ENCODE measurements around the gene NCOA3. TPM values are rescaled to one million over a fixed set of nuclear protein-coding genes. Genes with fewer than 3 reads are reported as not detected.

Gene NCOA3
- total RNA-seq, 1 donor from 2014 or later: 42.8 TPM

- TF ChIP-seq CTCF (IDR thresholded peaks at IDR 0.05; ENCODE audit: unreplicated experiment): no peak
- Mint-ChIP-seq H3K27me3 (peaks cover 3% of the 10 kb centered on the region), H3K9me3 (ENCODE audit: low read depth) (no peaks in the 10 kb centered on the region), H3K4me3 (ENCODE audit: low read depth) (no peak overlapping the region), H3K36me3 (ENCODE audit: insufficient read depth) (no peaks in the 10 kb centered on the region), H3K27ac (no peak overlapping the region), H3K4me1 (ENCODE audit: low read depth) (peaks cover 11% of the 10 kb centered on the region)
- DNase-seq (ENCODE audit: low spot score, unreplicated experiment): no peak
Measured at GRCh38 chr20:47484303-47484702, 17.4 kb upstream of the NCOA3 start.

- no peak overlapping the region for H3K4me3 Mint-ChIP-seq (ENCODE audit: low read depth)
- TF ChIP-seq CTCF (IDR thresholded peaks at IDR 0.05; ENCODE audit: unreplicated experiment): no peak
- no peak for DNase-seq (ENCODE audit: low spot score, unreplicated experiment)
- peak overlapping the region; percentile 73 for H3K27ac Mint-ChIP-seq
- peaks cover 7% of the 10 kb centered on the region for H3K4me1 Mint-ChIP-seq (ENCODE audit: low read depth)
- H3K9me3 Mint-ChIP-seq (ENCODE audit: low read depth): no peaks in the 10 kb centered on the region
- no peaks in the 10 kb centered on the region for H3K36me3 Mint-ChIP-seq (ENCODE audit: insufficient read depth)
- H3K27me3 Mint-ChIP-seq: no peaks in the 10 kb centered on the region
Measured at GRCh38 chr20:47487175-47487917, 14.3 kb upstream of the NCOA3 start.

- Mint-ChIP-seq H3K27me3 (no peaks in the 10 kb centered on the region), H3K9me3 (ENCODE audit: low read depth) (no peaks in the 10 kb centered on the region), H3K36me3 (ENCODE audit: insufficient read depth) (no peaks in the 10 kb centered on the region), H3K4me3 (ENCODE audit: low read depth) (no peak overlapping the region), H3K27ac (no peak overlapping the region), H3K4me1 (ENCODE audit: low read depth) (peaks cover 17% of the 10 kb centered on the region)
- no peak for DNase-seq (ENCODE audit: low spot score, unreplicated experiment)
- no peak for TF ChIP-seq CTCF (IDR thresholded peaks at IDR 0.05; ENCODE audit: unreplicated experiment)
Measured at GRCh38 chr20:47489448-47489872, 12.2 kb upstream of the NCOA3 start.

- Mint-ChIP-seq H3K27me3 (no peaks in the 10 kb centered on the region), H3K27ac (no peak overlapping the region), H3K9me3 (ENCODE audit: low read depth) (no peaks in the 10 kb centered on the region), H3K36me3 (ENCODE audit: insufficient read depth) (no peaks in the 10 kb centered on the region), H3K4me3 (ENCODE audit: low read depth) (no peak overlapping the region), H3K4me1 (ENCODE audit: low read depth) (peaks cover 17% of the 10 kb centered on the region)
- TF ChIP-seq CTCF (IDR thresholded peaks at IDR 0.05; ENCODE audit: unreplicated experiment): no peak
- DNase-seq (ENCODE audit: low spot score, unreplicated experiment): no peak
Measured at GRCh38 chr20:47490795-47491194, 10.9 kb upstream of the NCOA3 start.

- Mint-ChIP-seq H3K27ac (no peak overlapping the region), H3K36me3 (ENCODE audit: insufficient read depth) (no peaks in the 10 kb centered on the region), H3K9me3 (ENCODE audit: low read depth) (no peaks in the 10 kb centered on the region), H3K27me3 (no peaks in the 10 kb centered on the region), H3K4me1 (ENCODE audit: low read depth) (peaks cover 14% of the 10 kb centered on the region), H3K4me3 (ENCODE audit: low read depth) (no peak overlapping the region)
- no peak for TF ChIP-seq CTCF (IDR thresholded peaks at IDR 0.05; ENCODE audit: unreplicated experiment)
- DNase-seq (ENCODE audit: low spot score, unreplicated experiment): no peak
Measured at GRCh38 chr20:47492284-47492683, 9.4 kb upstream of the NCOA3 start.
